ENCODE data around the gene CAPN14. TPM values are rescaled to one million over a fixed set of nuclear protein-coding genes. Genes with fewer than 3 reads are reported as not detected.

The CAPN14 gene
- polyA plus RNA-seq, 1 of the 3 experiments (the other 2 are of a cell fraction), result 0.08 TPM

- WGBS (ENCODE audit: low lambda C conversion rate), result 57% methylated on average over 7 of the region's 7 CpGs
- ChIA-PET POLR2A (no interaction called here), CTCF (interaction anchor here (0.8 to 2.5 kb wide), 5 partner anchors 9 to 111 kb away, joined by 3 to 15 read pairs (median 4); partner anchors contain the start of gene EHD3)
Observed at GRCh38 chr2:31223749-31224148, 6.4 kb upstream of the CAPN14 start.

More at GRCh38 chr2:31223749-31224148, 6.4 kb upstream of the CAPN14 start:
- H3K4me2 ChIP-seq, result no peak overlapping the region
- H3K4me3 ChIP-seq (ENCODE audit: low read depth in 2 of 2, low read length in 1 of 2), result no peak overlapping the region
- H3K9me3 ChIP-seq, result no peaks in the 10 kb centered on the region
- peaks cover 0 to 8% of the 10 kb centered on the region in 2 experiments; a peak in 1 of 4 replicates for H3K4me1 ChIP-seq (ENCODE audit: control insufficient read depth in 1 of 2, insufficient read depth in 2 of 2, low read depth in 1 of 2, low read length in 1 of 2)
- H4K20me1 ChIP-seq (ENCODE audit: insufficient read depth), result no peaks in the 10 kb centered on the region
- no peak overlapping the region for H3K27ac ChIP-seq (ENCODE audit: low read depth in 2 of 2, low read length in 1 of 2)
- no peak for TF ChIP-seq JUND (IDR thresholded peaks at IDR 0.05)
- TF ChIP-seq, protein P1, sequence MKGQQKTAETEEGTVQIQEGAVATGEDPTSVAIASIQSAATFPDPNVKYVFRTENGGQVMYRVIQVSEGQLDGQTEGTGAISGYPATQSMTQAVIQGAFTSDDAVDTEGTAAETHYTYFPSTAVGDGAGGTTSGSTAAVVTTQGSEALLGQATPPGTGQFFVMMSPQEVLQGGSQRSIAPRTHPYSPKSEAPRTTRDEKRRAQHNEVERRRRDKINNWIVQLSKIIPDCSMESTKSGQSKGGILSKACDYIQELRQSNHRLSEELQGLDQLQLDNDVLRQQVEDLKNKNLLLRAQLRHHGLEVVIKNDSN (IDR thresholded peaks at IDR 0.05; ENCODE audit: borderline replicate concordance, low read depth), result no peak
- no peak for TF ChIP-seq SIN3A (IDR thresholded peaks at IDR 0.05; ENCODE audit: borderline replicate concordance, low read depth, low read length)
- TF ChIP-seq POLR2AphosphoS5 (IDR thresholded peaks at IDR 0.05; ENCODE audit: low read depth, low read length), result no peak
- TF ChIP-seq EZH2phosphoT487 (IDR thresholded peaks at IDR 0.05; ENCODE audit: borderline replicate concordance, low read depth), result no peak
- no peak for TF ChIP-seq TAF1 (IDR thresholded peaks at IDR 0.05; ENCODE audit: borderline replicate concordance, low read depth, low read length)
- no peak for TF ChIP-seq FOSL2 (IDR thresholded peaks at IDR 0.05; ENCODE audit: borderline replicate concordance, low read depth)
- TF ChIP-seq NFIC (IDR thresholded peaks at IDR 0.05; ENCODE audit: borderline replicate concordance), result no peak
- TF ChIP-seq RAD21 (IDR thresholded peaks at IDR 0.05; ENCODE audit: low read length), result no peak
- TF ChIP-seq, protein P2, sequence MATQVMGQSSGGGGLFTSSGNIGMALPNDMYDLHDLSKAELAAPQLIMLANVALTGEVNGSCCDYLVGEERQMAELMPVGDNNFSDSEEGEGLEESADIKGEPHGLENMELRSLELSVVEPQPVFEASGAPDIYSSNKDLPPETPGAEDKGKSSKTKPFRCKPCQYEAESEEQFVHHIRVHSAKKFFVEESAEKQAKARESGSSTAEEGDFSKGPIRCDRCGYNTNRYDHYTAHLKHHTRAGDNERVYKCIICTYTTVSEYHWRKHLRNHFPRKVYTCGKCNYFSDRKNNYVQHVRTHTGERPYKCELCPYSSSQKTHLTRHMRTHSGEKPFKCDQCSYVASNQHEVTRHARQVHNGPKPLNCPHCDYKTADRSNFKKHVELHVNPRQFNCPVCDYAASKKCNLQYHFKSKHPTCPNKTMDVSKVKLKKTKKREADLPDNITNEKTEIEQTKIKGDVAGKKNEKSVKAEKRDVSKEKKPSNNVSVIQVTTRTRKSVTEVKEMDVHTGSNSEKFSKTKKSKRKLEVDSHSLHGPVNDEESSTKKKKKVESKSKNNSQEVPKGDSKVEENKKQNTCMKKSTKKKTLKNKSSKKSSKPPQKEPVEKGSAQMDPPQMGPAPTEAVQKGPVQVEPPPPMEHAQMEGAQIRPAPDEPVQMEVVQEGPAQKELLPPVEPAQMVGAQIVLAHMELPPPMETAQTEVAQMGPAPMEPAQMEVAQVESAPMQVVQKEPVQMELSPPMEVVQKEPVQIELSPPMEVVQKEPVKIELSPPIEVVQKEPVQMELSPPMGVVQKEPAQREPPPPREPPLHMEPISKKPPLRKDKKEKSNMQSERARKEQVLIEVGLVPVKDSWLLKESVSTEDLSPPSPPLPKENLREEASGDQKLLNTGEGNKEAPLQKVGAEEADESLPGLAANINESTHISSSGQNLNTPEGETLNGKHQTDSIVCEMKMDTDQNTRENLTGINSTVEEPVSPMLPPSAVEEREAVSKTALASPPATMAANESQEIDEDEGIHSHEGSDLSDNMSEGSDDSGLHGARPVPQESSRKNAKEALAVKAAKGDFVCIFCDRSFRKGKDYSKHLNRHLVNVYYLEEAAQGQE (IDR thresholded peaks at IDR 0.05; ENCODE audit: low read depth, low read length), result no peak
- TF ChIP-seq RCOR1 (IDR thresholded peaks at IDR 0.05; ENCODE audit: low read length), result no peak
- no peak for TF ChIP-seq MAX (IDR thresholded peaks at IDR 0.05; ENCODE audit: low read depth)
- no peak for TF ChIP-seq PBX3 (IDR thresholded peaks at IDR 0.05)
- no peak for TF ChIP-seq FOXM1 (IDR thresholded peaks at IDR 0.05; ENCODE audit: low read depth)
- H2AFZ ChIP-seq (ENCODE audit: low read depth), result no peak overlapping the region
- no peak for DNase-seq
- peaks cover 33% of the 10 kb centered on the region for H3K27me3 ChIP-seq (ENCODE audit: insufficient read depth)
- H3K79me2 ChIP-seq (ENCODE audit: insufficient read depth), result no peaks in the 10 kb centered on the region
- H3F3A ChIP-seq (replicated peaks; ENCODE audit: insufficient read depth), result no peaks in the 10 kb centered on the region
- H3K9me2 ChIP-seq, result no peaks in the 10 kb centered on the region
- no peak overlapping the region for H3K9ac ChIP-seq
- H3K36me3 ChIP-seq (replicated peaks in 1 of 2; ENCODE audit: control insufficient read depth in 1 of 2, insufficient read depth in 2 of 2, low read length in 1 of 2), result no peaks in the 10 kb centered on the region
